EL (cell line): ENCODE measurements around the gene STIM2.
"Not testable (repeated sequence)": the region's sequence is repeated elsewhere in the genome, so short reads cannot be mapped to it uniquely, and the experiment has no call there.

Experiments
- DNase-seq: peaks from one replicate; pipeline ENCODE4 v3.0.0-alpha.2; 2016

The STIM2 gene

DNA sequence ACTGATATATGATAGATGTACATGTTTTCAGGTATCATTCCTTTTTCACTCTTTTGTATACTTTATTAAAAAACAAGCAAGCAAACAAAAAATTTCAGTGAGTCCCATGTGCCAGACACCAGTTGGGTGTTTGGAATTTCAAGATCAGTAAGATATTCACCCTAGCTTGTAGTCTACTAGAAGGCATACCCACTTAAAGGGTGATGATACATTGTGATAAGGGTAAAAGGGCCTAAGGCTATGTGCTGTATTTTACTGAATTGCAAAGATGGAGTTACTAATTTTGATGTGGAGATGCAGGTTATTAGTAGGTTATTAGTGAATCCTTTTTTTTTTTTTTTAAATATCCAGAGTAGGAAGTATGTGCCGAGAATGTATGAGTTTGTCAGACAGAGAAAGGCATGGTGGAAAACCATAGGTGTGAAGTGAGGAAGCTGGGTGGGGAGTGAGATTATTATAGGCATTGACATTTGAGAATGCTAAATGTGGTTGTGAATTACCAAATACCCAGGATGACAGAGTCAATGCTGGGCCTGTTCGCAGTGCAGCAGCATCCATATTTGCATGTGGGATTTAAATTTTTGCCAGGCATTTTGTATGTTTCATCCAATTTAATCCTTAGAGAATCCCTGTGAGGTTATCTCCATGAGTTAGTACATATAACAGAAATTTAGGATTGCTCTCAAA lies 10.1 kb downstream of the STIM2 start:
- DNase-seq, result no peak

DNA sequence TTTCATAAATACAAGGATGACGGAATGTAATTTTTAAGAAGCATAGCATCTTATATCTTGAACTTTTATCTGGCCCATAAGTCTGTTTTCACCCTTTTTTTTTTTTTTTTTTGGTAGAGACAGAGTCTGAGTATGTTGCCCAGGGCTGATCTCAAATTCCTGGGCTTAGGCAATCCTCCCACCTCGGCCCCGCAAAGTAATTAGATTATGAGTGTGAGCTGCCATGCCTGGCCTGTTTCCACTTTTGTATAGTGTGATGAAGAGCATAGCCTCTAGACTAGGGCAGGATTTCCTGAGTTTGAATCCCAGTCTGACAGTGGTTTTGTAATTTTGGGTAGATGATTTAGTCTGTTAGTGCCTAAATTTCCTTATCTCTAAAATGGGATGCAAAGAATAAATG lies 11.0 kb downstream of the STIM2 start:
- peak; percentile 53 for DNase-seq

DNA sequence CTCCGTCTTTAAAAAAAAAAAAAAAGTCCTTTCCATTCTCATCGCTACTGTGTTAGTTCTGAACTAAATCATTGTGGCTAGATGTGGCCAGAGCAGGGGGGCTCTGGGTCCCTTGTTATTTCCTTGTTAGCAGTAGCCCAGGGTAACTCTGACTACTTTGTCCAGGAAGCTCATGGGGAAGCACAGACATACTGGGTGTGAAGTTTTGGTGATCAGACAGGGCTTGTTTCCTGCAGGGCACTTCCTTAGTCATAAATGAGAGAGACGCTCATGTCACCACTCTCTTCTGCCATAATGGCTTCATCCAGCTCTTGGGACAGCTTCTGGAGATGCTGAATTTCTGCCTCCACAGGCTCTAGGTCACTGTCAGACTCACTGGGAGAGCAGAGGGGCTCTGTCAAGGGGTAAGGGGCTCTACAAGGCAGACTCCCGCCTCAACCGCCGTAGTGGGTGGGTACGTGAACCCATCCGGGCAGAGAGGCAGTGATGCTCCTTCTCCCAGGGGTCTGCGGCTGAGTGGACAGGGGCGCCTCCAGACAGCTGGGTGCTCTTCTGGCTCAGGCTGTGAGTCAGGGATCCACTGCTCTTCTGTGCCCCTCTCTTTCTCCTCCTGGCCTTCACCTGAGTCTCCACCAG lies 12.9 kb downstream of the STIM2 start:
- no peak for DNase-seq

DNA sequence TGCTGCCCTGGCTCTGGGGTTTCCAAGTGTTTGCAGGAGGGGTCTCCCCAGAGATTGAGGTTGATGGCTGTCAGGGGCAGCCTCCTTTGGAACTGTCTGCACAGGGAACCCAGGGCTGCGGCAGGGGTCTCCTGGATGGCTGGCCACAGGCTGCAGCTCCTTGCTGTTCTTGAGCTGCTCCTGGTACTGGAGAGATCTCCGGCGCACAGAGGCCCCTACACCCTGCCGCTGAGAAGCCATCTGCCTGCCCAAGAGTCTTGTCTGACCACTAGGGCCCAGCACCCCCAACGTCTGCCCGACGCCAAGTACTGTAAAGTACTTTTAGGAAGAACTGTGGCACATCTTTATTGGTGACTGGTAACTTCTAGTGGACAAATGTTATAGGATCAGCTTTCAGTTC lies 13.5 kb downstream of the STIM2 start:
- DNase-seq, result no peak

DNA sequence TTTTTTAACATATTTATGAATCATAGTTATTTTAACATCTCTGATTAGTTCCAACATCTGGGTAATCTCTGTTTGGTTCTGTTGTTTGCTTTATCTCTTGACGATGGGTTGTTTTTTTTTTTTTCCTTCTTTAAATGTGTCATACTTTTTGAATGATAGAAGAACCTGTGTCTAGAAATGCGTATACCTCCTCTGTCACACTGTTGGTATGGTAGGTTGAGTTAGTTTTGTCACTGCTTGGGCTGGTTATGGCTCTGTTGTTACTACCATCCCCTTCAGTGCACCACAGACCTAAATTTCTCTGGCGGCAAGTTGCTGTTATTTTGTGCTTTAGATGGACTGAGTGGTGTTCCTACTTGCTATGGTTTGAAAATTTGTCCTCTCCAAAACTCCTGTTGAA lies 16.8 kb downstream of the STIM2 start:
- DNase-seq, result no peak

DNA sequence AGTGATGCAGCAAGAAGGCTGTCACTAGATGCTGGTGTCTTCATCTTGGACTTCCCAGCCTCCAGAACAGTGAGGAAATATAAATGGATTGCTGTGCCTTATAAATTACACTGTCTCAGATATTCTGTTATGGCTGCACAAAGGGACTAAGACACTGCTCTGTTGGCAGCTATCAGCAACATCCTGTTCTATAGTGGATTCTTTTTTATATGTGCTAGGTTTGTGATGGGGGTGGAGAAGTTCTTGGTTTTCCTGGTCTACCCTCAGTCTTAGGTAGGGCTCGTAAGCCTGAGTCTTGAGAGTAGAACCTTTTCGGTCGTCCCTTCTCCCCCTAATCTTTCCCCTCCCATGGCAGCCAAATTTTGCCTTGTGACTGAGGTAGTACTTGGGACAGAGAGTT lies 17.3 kb downstream of the STIM2 start:
- DNase-seq, result no peak

DNA sequence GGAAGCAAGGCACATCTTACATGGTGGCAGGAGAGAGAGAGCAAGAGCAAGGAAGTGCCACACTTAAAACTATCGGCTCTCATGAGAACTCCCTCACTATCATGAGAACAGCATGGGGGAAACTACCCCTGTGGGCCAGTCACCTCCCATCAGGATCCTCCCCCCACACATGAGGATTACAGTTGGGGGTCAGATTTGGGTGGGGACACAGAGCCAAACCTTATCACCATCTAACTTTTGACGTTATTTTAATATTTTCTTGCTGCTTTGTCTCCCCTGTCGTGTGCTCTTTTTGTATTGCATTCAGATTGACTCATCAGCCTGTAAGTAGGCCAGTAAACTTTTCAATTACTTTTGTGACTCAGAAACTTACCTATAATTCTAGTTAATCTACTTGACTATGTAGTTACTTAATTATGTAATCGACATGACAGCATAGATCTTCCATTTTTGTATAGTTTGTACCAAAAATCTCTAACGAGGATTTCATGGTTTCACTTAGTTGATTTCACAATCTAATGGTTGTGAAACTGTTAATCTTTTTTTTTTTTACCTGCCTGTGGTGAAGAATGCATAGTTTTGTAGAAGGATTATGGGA lies 18.3 kb downstream of the STIM2 start:
- DNase-seq, result no peak

DNA sequence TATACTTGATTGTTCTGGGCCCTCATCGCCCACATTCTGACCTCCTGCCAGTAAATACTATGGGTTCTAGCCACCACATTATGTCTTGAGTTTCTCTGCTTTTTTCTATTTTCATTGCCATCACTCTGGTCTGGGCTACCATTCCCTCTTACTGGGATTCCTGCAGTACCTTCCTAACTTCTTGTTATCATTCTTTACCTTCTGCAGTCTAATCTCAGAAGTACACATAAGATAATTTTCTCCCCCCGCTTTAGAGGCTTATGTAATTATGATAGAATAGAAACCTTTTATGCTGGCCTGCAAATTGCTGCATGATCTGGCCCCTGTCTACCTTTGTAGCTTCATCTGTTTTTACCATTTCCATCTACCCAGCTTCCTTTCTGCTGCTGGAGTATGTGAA lies 19.2 kb downstream of the STIM2 start:
- DNase-seq, result no peak

DNA sequence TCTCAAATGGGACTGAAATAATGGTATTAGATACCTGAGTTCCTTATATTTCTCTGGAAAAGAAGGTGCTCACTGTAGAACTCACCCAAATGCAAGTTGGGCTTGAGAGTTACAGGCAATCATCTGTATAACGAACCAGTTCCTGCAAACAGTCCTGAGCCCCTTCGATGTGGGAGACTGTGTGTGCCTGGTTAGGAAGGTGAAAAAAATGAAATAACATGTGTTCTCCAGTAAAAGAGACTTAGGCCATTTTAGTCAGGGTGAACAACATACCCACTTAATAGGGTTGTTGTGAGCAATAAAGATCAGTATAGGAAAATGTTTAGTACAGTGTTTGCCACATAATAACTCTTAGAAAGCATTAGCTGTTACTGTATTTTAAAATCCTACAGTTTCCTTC lies 23.4 kb downstream of the STIM2 start:
- DNase-seq, result no peak

DNA sequence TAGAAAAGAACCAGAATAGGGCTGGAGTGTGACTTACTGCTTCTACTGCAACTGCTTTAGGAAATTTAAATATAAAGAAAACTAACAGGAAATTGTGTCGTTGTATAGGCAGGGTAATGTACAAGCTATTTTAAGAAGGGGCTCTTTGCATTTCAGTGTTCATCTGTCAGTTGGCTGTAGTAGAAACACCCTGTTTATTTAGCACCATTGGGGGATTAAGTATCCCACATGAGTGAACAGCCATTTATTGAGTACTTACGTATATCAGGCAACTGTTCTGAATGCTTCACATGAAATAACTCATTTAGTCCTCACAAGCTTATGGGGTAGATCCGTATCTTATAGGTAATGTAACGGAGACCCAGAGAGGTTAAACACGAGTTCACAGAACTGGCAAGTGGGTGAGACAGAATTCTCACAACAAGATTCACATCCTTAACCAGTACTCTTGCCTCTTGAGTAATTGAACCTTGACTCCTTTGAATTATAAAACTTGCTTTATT lies 23.9 kb downstream of the STIM2 start:
- no peak for DNase-seq

DNA sequence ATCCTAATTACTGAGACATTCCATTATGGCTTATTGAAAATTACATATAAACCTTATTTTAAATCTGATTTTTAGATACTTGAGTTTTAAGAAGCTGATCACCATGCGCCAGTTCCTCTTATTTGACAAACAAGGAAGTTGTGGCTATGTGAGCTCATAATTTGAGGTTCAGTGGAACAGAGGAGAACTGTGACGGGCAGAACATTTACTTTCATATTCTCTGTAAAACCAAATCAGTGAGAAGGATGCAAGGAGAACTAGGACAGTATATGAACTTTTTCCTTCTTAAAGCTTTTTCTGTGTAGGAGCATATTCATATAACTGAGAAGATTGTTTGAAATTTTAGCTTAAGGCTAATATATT lies 25.3 kb downstream of the STIM2 start:
- DNase-seq, result no peak

DNA sequence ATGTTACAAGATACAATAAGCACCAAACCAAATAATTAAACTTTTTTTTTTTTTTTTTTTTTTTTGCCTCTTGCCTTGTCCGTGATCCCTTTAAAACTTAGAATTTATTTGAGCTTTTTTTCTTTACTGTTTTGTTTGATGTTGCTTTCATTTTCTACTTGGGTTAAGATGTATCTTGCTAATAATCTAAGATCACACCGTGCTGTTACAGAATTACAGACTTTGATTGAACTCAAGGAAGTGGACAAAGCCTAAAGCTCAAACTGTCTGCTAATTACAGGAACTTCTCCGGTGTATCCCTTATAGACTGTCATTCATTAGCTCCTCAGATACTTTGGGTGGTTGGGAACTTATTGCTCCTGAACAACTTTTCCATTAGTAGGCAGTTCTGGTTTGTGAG lies 26.5 kb downstream of the STIM2 start:
- DNase-seq, result no peak

DNA sequence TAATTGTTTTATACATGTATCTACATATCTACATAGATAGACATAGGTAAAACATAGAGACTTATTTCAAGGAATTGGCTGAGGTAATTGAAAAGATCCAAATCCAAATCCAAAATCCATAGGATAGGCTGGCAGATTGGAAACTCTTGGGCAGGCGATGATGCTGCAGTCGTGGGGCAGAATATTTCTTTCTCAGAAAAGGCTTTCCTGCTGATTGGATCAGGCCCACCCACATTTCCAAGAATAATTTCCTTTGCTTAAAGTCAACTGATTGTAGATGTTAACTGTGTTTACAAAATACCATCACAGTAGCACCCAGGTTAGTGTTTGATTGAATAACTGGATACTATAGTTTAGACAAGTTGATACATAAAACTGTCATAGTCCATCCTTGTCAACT lies 27.2 kb downstream of the STIM2 start:
- DNase-seq, result no peak

DNA sequence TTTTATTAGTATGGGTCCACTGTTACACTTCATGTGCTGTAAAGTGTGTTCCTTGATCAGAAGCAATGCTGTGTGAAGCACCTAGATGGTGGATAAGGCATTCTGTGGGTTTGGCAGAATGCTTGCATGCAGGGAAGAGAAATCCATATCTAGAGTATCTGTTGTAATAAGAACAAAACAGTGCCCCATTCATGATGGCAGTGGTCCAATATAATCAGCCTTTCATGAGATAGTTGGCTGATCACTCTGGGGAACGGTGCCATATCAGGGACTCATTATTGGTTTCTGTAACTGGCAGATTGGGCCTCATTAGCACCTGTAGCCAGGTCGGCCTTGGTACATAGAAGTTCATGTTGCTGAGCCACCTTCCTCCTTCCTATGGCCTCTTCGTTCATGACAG lies 28.7 kb downstream of the STIM2 start:
- DNase-seq, result no peak

DNA sequence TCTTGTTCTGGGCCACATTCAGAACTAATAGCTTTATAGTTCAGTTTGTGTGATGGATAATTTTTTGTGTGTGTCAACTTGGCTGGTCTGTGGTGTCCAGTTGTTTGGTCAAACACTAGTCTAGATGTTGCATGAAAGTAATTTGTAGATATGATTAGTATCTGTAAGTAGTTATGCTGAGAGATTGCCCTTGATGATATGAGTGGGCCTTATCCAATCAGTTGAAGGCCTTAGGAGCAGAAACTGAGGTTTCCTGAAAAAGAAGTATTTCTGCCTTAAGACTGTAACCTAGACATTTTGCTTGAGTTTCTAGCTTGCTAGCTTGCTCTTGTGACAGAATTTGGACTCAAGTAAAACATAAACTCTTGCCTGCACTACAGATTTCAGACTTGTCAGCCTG lies 30.4 kb downstream of the STIM2 start:
- DNase-seq, result no peak

DNA sequence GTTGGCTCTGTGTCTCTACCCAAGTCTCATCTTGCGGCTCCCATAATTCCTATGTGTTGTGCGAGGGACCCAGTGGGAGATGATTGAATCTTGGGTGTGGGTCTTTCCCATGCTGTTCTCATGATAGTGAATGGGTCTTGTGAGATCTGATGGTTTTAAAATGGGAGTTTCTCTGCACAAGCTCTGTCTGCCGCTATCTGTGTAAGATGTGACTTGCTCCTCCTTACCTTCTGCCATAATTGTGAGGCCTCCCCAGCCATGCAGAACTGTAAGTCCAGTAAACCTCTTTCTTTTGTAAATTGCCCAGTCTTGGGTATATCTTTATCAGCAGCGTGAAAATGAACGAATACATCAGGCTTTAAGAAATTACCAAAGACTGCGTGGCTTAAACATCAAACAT lies 31.2 kb downstream of the STIM2 start:
- DNase-seq, result no peak

DNA sequence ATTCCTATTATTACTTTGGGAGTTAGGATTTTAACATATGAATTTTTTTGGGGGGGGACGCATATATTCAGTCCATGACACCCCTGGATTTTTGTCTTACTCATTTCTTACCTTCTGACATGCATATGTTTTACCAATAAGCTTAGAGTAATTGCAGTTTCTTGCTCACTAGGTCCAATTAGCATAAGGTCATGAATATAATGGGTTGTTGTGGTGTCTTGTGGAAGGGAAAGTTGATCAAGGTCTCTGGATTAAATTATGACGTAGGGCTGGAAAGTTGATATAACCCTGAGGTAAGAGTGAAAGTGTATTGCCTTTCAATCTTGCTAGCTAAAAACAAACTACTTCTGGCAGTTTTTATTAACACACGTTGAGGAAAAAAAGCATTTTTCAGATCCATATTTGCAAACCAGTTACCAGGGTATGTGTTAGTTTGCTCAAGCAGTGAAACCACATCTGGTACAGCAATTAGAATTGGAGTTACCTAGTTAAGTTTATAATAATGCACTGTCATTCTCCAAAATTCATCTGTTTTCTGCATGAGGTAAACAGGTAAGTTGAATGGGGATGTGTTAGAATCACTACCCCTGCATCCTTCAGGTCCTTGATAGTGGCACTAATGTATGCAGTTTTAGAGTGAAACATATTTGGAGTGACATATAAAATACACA lies 32.0 kb downstream of the STIM2 start:
- no peak for DNase-seq

DNA sequence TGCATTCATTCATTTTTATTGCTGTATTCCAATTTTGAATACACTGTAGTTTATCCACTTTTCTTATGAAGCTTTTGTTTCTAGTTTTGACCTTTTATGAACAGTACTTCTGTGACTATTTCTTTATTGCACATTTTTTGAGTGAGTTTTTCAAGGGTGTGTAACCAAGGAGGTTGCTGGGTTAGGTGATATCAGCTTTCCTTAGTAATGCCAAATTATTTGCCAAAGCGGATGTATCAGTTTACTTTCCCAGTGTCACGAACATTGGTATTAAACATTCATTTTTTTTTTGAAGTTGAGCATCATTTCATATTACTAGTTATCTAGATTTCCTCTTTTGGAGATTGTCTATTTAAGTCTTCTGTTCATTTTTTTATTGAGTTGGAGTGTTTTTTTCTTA lies 32.9 kb downstream of the STIM2 start:
- DNase-seq, result no peak

DNA sequence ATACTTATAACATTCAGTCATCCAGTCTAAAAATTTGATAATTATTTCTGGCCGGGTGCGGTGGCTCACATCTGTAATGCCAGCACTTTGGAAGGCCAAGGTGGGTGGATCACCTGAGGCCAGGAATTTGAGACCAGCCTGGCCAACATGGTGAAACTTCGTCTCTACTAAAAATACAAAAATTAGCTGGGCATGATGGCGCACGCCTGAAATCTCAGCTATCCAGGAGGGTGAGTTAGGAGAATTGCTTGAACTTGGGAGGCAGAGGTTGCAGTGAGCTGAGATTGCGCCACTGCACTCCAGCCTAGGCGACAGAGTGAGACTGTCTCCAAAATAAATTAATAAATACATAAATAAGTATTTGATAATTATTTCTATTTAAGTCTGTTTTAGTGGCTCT lies 34.2 kb downstream of the STIM2 start:
- not testable (repeated sequence) for DNase-seq

DNA sequence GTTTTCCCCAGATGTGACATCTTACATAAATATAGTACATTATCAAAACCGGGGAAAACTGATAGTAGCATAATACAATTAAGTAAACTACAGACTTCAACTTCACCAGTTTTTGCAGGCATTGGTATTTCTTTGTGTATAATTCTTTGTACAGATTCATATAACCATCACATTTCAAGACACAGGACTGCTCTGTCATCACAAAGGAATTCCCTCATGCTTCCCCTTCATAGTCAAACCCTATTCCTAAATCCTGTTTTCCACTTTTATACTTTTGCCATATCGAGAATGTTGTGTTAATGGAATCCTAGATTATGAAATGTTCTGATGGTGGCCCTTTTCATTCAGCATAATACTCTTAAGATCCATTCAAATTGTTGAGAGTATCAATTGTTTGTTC lies 36.0 kb downstream of the STIM2 start:
- DNase-seq, result peak; percentile 52

DNA sequence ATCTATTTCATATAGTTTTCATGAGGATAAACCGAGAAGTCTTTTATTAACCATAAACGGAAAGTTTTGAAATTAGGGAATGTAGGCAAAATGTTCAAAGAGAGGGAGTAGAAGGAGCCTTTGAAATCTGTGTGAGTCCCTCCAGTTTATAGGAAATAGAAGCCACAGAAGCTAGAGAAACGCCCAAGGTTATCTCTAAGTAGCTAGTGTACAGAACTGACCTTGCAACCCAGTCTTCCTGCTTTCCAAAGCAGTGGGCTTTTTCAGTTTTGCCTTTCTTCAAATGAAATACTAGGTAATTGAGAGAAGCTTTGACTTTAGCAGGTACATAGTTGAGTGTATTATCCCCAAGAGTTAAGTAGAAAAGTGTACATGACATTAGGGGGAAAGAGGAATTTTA lies 39.4 kb downstream of the STIM2 start:
- no peak for DNase-seq

DNA sequence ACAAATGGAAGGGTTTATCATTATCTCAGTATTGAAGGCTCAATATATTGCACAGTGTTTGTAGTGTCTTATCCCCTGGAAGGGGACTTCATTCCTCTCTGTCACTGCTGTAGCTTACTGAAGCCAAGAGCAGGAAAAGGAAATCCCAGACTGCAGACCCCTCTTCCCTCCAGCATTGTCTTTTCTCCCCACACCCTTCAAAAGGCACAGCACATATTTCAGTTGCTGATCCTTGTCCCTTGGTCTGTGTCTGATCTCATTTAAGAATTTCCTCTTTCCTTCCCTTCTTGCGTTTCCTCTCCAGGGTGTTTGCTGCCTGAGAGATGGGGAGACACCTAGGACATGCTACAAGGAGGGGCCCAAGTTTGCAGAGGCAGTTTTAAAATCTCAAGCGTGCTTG lies 40.1 kb downstream of the STIM2 start:
- no peak for DNase-seq

DNA sequence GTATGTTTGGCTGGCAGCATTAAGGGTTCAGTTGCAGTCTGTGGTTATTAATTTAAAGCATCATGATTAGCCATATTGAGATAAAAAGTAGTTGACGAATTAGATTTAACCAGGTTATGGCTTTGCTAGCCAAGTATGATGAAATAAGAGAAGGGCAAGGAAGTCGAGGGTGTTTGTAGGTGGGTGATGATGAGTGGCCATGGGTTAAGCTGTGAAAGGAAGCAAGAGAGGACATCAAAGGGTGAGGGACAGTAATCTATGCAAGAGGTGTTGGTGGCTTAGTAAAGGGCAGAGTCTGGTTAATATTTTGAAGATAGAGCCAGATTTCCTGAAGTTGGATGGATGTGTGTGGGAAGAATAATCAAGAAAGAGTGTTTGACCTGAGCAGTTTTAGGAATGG lies 44.5 kb downstream of the STIM2 start:
- no peak for DNase-seq
